ENCODE measurements around the gene ETFA.

ETFA gene

GRCh38 chr15:76312540-76313174 lies 1.4 kb upstream of the ETFA start:
- TF ChIP-seq, protein P1, sequence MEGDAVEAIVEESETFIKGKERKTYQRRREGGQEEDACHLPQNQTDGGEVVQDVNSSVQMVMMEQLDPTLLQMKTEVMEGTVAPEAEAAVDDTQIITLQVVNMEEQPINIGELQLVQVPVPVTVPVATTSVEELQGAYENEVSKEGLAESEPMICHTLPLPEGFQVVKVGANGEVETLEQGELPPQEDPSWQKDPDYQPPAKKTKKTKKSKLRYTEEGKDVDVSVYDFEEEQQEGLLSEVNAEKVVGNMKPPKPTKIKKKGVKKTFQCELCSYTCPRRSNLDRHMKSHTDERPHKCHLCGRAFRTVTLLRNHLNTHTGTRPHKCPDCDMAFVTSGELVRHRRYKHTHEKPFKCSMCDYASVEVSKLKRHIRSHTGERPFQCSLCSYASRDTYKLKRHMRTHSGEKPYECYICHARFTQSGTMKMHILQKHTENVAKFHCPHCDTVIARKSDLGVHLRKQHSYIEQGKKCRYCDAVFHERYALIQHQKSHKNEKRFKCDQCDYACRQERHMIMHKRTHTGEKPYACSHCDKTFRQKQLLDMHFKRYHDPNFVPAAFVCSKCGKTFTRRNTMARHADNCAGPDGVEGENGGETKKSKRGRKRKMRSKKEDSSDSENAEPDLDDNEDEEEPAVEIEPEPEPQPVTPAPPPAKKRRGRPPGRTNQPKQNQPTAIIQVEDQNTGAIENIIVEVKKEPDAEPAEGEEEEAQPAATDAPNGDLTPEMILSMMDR (IDR thresholded peaks at IDR 0.05; ENCODE audit: low read length), result no peak
- TF ChIP-seq EZH2 (optimal IDR thresholded peaks at IDR 0.05; ENCODE audit: low read depth, low read length), result no peak
- no peak for TF ChIP-seq EZH2phosphoT487 (IDR thresholded peaks at IDR 0.05; ENCODE audit: low read length)
- Histone ChIP-seq H3K9me3 (replicated peaks; ENCODE audit: insufficient read depth, low read length) (no peaks in the 10 kb centered on the region), H4K20me1 (ENCODE audit: insufficient read depth, low read length) (no peaks in the 10 kb centered on the region), H3K4me3 (ENCODE audit: low read length) (no peak overlapping the region), H3K9ac (ENCODE audit: low read length) (no peak overlapping the region), H3K9me2 (replicated peaks; ENCODE audit: insufficient read depth, low read length) (no peaks in the 10 kb centered on the region), H3K27me3 (replicated peaks; ENCODE audit: insufficient read depth, low read length) (no peaks in the 10 kb centered on the region), H3K27ac (ENCODE audit: low read length) (no peak overlapping the region), H3K4me2 (ENCODE audit: low read depth, low read length) (no peak overlapping the region), H3K36me3 (replicated peaks; ENCODE audit: insufficient read depth, low read length) (no peaks in the 10 kb centered on the region), H3F3A (ENCODE audit: insufficient read depth, low read length) (no peaks in the 10 kb centered on the region), H2AFZ (ENCODE audit: low read length) (no peak overlapping the region), H3K79me2 (ENCODE audit: low read length) (peaks cover 36% of the 10 kb centered on the region), H3K4me1 (ENCODE audit: low read length) (no peaks in the 10 kb centered on the region)
- DNase-seq, result no peak

DNA sequence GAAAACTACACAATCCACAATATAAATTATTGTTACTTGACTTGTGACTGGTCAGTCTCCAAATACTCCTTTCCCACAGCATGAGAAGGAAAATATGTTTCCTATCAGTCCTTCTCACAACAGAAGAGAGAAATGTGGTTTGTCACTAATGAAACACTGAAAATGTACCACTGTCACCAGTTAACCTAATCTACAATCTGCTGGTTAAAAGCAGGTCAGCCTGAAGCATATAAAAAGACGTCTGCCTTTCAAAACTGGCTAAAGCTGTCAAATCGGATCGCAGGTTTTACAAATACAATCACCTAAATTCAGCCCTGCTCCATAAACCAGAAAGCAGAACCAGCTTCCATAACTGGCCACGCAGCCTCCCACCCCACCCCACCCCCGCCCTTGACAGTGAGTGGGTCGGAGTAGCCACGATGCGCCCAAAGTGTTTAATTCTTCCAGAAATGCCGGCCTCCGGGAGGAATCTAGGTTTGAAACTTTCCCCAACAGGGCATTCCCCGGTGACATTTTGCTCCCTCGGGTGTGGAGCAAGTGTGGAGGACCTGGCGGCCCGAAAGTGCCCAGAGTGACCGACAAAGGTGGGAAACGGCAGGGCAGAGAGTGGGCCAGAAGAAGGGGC lies 682 bp downstream of the ETFA start:
- TF ChIP-seq EZH2 (optimal IDR thresholded peaks at IDR 0.05; ENCODE audit: low read depth, low read length) (no peak), EZH2phosphoT487 (IDR thresholded peaks at IDR 0.05; ENCODE audit: low read length) (no peak)
- TF ChIP-seq, protein P1 (IDR thresholded peaks at IDR 0.05; ENCODE audit: low read length), result no peak
- Histone ChIP-seq H2AFZ (ENCODE audit: low read length) (peak overlapping the region; percentile 94), H3K27ac (ENCODE audit: low read length) (peak overlapping the region; percentile 59; the same call in 1 of the 2 replicates)

DNA sequence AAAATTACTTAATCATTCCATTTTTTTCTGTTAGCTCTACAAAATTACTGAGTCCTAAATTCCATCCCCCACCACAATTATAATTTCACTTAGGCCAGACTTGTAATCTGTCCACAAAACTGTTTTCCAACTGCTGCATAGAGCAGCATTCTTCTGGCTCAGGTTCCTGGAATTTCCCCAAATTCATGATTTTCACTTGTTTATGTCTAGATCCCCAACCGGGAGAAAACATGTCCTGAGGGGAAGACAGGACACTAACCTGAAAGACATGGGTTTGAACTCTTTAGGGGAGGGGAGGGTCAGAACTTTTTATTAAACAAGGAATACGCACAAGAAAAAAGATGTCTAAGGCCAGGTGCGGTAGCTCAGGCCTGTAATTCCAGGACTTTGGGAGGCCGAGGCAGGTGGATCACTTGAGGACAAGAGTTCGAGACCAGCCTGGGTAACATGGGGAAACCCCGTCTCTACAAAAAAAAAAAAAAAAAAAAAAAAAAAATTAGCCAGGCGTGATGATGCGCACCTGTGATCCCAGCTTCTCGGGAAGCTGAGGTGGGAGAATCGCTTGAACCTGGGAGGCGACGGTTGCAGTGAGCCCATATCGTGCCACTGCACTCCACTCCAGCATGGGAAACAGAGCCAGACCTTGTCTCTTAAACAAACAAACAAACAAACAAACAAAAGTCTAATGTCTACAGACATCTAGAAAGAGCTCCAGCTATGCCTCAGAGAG lies 1.5 kb downstream of the ETFA start:
- Histone ChIP-seq H3K79me2 (ENCODE audit: low read length) (peaks cover 65% of the 10 kb centered on the region), H2AFZ (ENCODE audit: low read length) (no peak overlapping the region), H3K9ac (ENCODE audit: low read length) (peak overlapping the region; percentile 97; the same call in 1 of the 2 replicates), H3K9me3 (replicated peaks; ENCODE audit: insufficient read depth, low read length) (no peaks in the 10 kb centered on the region), H3K27ac (ENCODE audit: low read length) (no peak overlapping the region), H3K4me2 (ENCODE audit: low read depth, low read length) (peak overlapping the region; percentile 79), H3K9me2 (replicated peaks; ENCODE audit: insufficient read depth, low read length) (no peaks in the 10 kb centered on the region), H3K4me3 (ENCODE audit: low read length) (peak overlapping the region; percentile 97), H3K27me3 (replicated peaks; ENCODE audit: insufficient read depth, low read length) (no peaks in the 10 kb centered on the region), H3F3A (ENCODE audit: insufficient read depth, low read length) (no peaks in the 10 kb centered on the region), H3K36me3 (replicated peaks; ENCODE audit: insufficient read depth, low read length) (no peaks in the 10 kb centered on the region), H4K20me1 (ENCODE audit: insufficient read depth, low read length) (no peaks in the 10 kb centered on the region), H3K4me1 (ENCODE audit: low read length) (no peaks in the 10 kb centered on the region)
- DNase-seq, result no peak
- TF ChIP-seq EZH2phosphoT487 (IDR thresholded peaks at IDR 0.05; ENCODE audit: low read length) (no peak), EZH2 (optimal IDR thresholded peaks at IDR 0.05; ENCODE audit: low read depth, low read length) (no peak)
- TF ChIP-seq, protein P1 (IDR thresholded peaks at IDR 0.05; ENCODE audit: low read length), result no peak

More for the DNA sequence above, 682 bp downstream of the ETFA start:
- Histone ChIP-seq H3K4me3 (ENCODE audit: low read length) (peak overlapping the region; percentile 97), H3F3A (ENCODE audit: insufficient read depth, low read length) (no peaks in the 10 kb centered on the region), H3K4me1 (ENCODE audit: low read length) (no peaks in the 10 kb centered on the region), H3K36me3 (replicated peaks; ENCODE audit: insufficient read depth, low read length) (no peaks in the 10 kb centered on the region), H3K4me2 (ENCODE audit: low read depth, low read length) (peak overlapping the region; percentile 79), H3K9me2 (replicated peaks; ENCODE audit: insufficient read depth, low read length) (no peaks in the 10 kb centered on the region), H3K9ac (ENCODE audit: low read length) (peak overlapping the region; percentile 97), H4K20me1 (ENCODE audit: insufficient read depth, low read length) (no peaks in the 10 kb centered on the region), H3K9me3 (replicated peaks; ENCODE audit: insufficient read depth, low read length) (no peaks in the 10 kb centered on the region), H3K27me3 (replicated peaks; ENCODE audit: insufficient read depth, low read length) (no peaks in the 10 kb centered on the region), H3K79me2 (ENCODE audit: low read length) (peaks cover 57% of the 10 kb centered on the region)
- DNase-seq, result peak; percentile 21
